A673 (cell line): ENCODE measurements around the gene NFATC4. TPM values are rescaled to one million over a fixed set of nuclear protein-coding genes. Genes with fewer than 3 reads are reported as not detected.

ENCODE experiments used
- BruUV-seq: library from RNA; stranded (reverse); fragments of 400-500 nt; replicated peaks from 2 replicates; lab custom pipeline; 2021; lab: Mats Ljungman, UMichigan
- CTCF ChIA-PET: fragments of 300-600 bp; sonication (Branson Sonifier 250); formaldehyde crosslinking; loops from one replicate; lab custom pipeline; 2022; ENCODE audit warnings: antibody characterized with exemption; lab: Charles Lee
- POLR2A ChIA-PET: fragments of 300-600 bp; sonication (Branson Sonifier 250); formaldehyde crosslinking; loops from one replicate; lab custom pipeline; 2022; ENCODE audit warnings: antibody characterized with exemption; ENCODE audit not compliant: low non-redundant PET; lab: Charles Lee
- DNase-seq: peaks from one replicate; pipeline ENCODE4 v3.0.0-alpha.2; 2015; ENCODE audit warnings: low spot score
- H3K27ac ChIP-seq: fragments of 200-600 bp; sonication (generic); 2 replicates; pipeline ENCODE4 v1.5.1; 2016; ENCODE audit warnings: mixed run types, low read depth, mild to moderate bottlenecking, mixed read lengths, antibody characterized with exemption, low read length; ENCODE audit not compliant: poor library complexity, severe bottlenecking
- H3K27me3 ChIP-seq: fragments of 200-600 bp; sonication (generic); replicated peaks from 2 replicates; pipeline ENCODE4 v1.6.1; 2017; ENCODE audit warnings: mixed run types, low read depth, mild to moderate bottlenecking, mixed read lengths, antibody characterized with exemption, low read length; ENCODE audit not compliant: insufficient read depth, poor library complexity
- H3K36me3 ChIP-seq: fragments of 200-600 bp; sonication (generic); 2 replicates; pipeline ENCODE4 v1.6.1; 2016; ENCODE audit warnings: mixed run types, mild to moderate bottlenecking, mixed read lengths, antibody characterized with exemption, low read length; ENCODE audit not compliant: insufficient read depth, poor library complexity, severe bottlenecking
- H3K4me1 ChIP-seq: fragments of 200-600 bp; sonication (generic); 2 replicates; pipeline ENCODE4 v1.6.1; 2017; ENCODE audit warnings: mixed run types, mild to moderate bottlenecking, mixed read lengths, antibody characterized with exemption, low read length; ENCODE audit not compliant: insufficient read depth, poor library complexity, severe bottlenecking
- H3K4me3 ChIP-seq: fragments of 200-600 bp; sonication (generic); 2 replicates; pipeline ENCODE4 v1.5.1; 2016; ENCODE audit warnings: low read depth, mixed run types, mild to moderate bottlenecking, mixed read lengths, low read length; ENCODE audit not compliant: poor library complexity, severe bottlenecking
- H3K9me3 ChIP-seq: fragments of 200-600 bp; sonication (generic); 2 replicates; pipeline ENCODE4 v1.6.1; 2016; ENCODE audit warnings: mixed run types, low read depth, mild to moderate bottlenecking, mixed read lengths, antibody characterized with exemption, low read length; ENCODE audit not compliant: poor library complexity, severe bottlenecking
- CTCF ChIP-seq: fragments of 300-800, 200-600 bp; sonication (generic); conservative IDR thresholded peaks from 2 replicates; pipeline ENCODE4 v1.5.1; 2017; ENCODE audit warnings: low read depth, mild to moderate bottlenecking, antibody characterized with exemption, low read length, moderate library complexity, mixed read lengths
- EZH2 ChIP-seq: fragments of 200-600 bp; sonication (generic); IDR thresholded peaks from 2 replicates; pipeline ENCODE4 v1.6.1; 2017; ENCODE audit warnings: borderline replicate concordance, low read depth, mild to moderate bottlenecking, mixed read lengths, antibody characterized with exemption, low read length; ENCODE audit not compliant: poor library complexity, severe bottlenecking
- intact Hi-C: fragments of 100-400 bp; cut with micrococcal nuclease; formaldehyde crosslinking; loops from one replicate; pipeline ENCODE4 v1.10.0; 2022; ENCODE audit not compliant: unreplicated experiment
- total RNA-seq: library from RNA; stranded (reverse); gene quantifications from 2 replicates; pipeline ENCODE4 v1.2.3, GENCODE V29; 2021

Gene NFATC4
- total RNA-seq, 1 experiment from 2014 or later, result 38.1 TPM

DNA sequence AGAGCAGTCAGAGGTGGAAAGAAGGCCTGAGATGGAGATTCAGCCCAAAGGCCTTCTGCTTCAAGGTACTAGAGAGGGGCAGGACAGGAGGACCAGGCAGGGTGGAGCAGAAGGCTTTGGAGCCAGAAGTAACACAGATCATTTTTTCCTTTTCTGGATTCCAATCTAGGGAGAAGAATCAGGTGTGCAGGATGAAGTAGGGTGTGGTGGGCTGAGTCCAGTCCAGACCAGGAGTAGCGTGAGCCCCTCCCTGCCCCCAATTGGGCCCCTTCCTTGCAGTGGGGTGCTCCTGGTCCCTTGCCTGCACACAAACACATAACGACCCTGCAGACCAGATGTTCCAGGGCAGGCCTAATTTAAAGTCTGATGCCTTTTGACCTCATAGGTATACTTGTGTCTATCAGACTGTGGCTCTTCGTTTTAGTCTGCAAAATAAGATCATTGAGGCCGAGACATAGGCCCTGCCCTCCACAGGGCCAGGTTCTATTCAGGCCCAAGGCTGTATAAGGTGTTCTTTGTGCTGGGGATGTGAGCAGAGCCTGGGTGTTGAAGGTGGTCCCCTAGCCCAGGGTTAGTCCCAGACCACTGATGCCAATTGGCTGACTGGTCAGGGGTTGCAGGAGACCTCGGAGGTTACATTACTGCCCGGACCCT is 29.8 kb downstream of the NFATC4 start:
- H3K27ac ChIP-seq, result peak overlapping the region; percentile 58
- POLR2A ChIA-PET, result no interaction called here
- no peak for TF ChIP-seq CTCF
- no peak for TF ChIP-seq EZH2

DNA sequence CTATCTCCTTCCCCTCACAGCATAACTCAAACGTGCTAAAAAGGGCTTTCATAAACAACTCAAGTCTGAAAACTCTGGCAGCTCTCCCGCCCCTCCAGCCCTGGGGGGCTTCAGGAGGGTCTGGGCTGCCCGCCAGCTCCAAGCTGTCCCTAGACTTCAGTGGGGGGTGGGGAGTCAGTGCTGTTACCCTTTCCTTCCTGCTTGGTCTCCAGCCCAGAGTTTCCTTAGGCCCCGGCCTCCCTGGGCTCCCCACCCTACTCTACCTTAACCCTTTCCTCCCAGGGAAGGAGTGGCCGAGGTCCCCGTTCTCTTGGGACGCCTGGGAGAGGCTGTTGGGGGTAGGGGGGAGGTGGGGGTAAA is 30.3 kb downstream of the NFATC4 start:
- CTCF ChIA-PET, result interaction anchor here (1.0 kb wide), 1 partner anchor 65 kb away, joined by 3 read pairs; no protein-coding TSS in a partner anchor
- no TSS peak for BruUV-seq
- peak overlapping the region; percentile 58 for H3K27ac ChIP-seq
- no peaks in the 10 kb centered on the region for H3K9me3 ChIP-seq
- H3K4me1 ChIP-seq, result peaks cover 18% of the 10 kb centered on the region
- intact Hi-C loops, result loop anchor here (1.0 kb wide), 1 partner anchor 31 kb away; no protein-coding TSS in a partner anchor
- POLR2A ChIA-PET, result no interaction called here
- no peaks in the 10 kb centered on the region for H3K27me3 ChIP-seq
- H3K36me3 ChIP-seq, result no peaks in the 10 kb centered on the region
- TF ChIP-seq CTCF (no peak), EZH2 (no peak)
- DNase-seq, result peak; percentile 52
- H3K4me3 ChIP-seq, result peak overlapping the region; percentile 62

More for the DNA sequence above, 29.8 kb downstream of the NFATC4 start:
- intact Hi-C loops, result loop anchor here (1.0 kb wide), 1 partner anchor 30 kb away; no protein-coding TSS in a partner anchor
- no peaks in the 10 kb centered on the region for H3K9me3 ChIP-seq
- DNase-seq, result no peak
- CTCF ChIA-PET, result no interaction called here
- BruUV-seq, result no TSS peak
- H3K27me3 ChIP-seq, result no peaks in the 10 kb centered on the region
- H3K4me1 ChIP-seq, result peaks cover 18% of the 10 kb centered on the region
- no peaks in the 10 kb centered on the region for H3K36me3 ChIP-seq
- peak overlapping the region; percentile 62 for H3K4me3 ChIP-seq

GRCh38 chr14:24398653-24399446 is 30.9 kb downstream of the NFATC4 start, which contains the start of gene NYNRIN:
Gene NYNRIN (plus strand): TSS chr14:24399003. CDS start chr14:24399247, 244 bp downstream.
- ChIA-PET CTCF (interaction anchor here (0.6 to 1.0 kb wide), 2 partner anchors 36 to 65 kb away, joined by 3 to 4 read pairs; no protein-coding TSS in a partner anchor), POLR2A (interaction anchor here (0.6 kb wide), 1 partner anchor 104 kb away, joined by 7 read pairs; no protein-coding TSS in a partner anchor)
- TF ChIP-seq CTCF, result no peak
- TF ChIP-seq EZH2, result no peak
- peak; percentile 54 for DNase-seq
- BruUV-seq, result no TSS peak
- peak within 1 kb of the TSS; percentile 58 for H3K27ac ChIP-seq
- no peaks in the 10 kb centered on the region for H3K36me3 ChIP-seq
- H3K4me1 ChIP-seq, result peaks cover 18% of the 10 kb centered on the region
- intact Hi-C loops, result loop anchor here (1.0 kb wide), 1 partner anchor 32 kb away; no protein-coding TSS in a partner anchor
- H3K27me3 ChIP-seq, result no peaks in the 10 kb centered on the region
- peak within 1 kb of the TSS; percentile 62 for H3K4me3 ChIP-seq
- H3K9me3 ChIP-seq, result no peaks in the 10 kb centered on the region
